Measurements from ENCODE around the gene ZCCHC14.
"Not testable (repeated sequence)": the region's sequence is repeated elsewhere in the genome, so short reads cannot be mapped to it uniquely, and the experiment has no call there.

Gene ZCCHC14

GRCh38 chr16:87484487-87485331, 8.1 kb downstream of the ZCCHC14 start:
- TF ChIP-seq, protein P1, sequence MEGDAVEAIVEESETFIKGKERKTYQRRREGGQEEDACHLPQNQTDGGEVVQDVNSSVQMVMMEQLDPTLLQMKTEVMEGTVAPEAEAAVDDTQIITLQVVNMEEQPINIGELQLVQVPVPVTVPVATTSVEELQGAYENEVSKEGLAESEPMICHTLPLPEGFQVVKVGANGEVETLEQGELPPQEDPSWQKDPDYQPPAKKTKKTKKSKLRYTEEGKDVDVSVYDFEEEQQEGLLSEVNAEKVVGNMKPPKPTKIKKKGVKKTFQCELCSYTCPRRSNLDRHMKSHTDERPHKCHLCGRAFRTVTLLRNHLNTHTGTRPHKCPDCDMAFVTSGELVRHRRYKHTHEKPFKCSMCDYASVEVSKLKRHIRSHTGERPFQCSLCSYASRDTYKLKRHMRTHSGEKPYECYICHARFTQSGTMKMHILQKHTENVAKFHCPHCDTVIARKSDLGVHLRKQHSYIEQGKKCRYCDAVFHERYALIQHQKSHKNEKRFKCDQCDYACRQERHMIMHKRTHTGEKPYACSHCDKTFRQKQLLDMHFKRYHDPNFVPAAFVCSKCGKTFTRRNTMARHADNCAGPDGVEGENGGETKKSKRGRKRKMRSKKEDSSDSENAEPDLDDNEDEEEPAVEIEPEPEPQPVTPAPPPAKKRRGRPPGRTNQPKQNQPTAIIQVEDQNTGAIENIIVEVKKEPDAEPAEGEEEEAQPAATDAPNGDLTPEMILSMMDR (conservative IDR thresholded peaks at IDR 0.05; ENCODE audit: low read depth, low read length), result no peak
- H3K4me3 ChIP-seq (ENCODE audit: low read length), result no peak overlapping the region
- DNase-seq (ENCODE audit: low read depth), result no peak

DNA sequence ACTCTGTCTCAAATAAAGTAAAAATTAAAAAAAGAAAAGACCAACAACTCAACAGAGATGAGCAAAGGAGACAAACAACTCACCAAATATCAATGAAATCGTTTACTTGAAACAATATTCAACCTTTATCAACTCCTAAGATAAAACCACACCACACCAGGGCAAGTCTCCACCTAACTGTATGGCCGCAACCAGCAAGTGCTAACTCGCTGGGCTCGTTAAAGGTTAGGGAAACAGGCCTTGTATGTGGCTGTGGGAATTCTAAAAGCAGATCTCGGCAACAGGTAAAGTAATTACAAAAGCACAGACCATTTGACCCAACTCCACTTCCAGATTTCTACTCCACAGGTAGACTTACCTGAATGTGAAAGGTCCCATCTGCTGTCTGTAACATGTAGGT, 9.3 kb downstream of the ZCCHC14 start:
- TF ChIP-seq, protein P1 (conservative IDR thresholded peaks at IDR 0.05; ENCODE audit: low read depth, low read length), result no peak
- no peak overlapping the region for H3K4me3 ChIP-seq (ENCODE audit: low read length)
- DNase-seq (ENCODE audit: low read depth), result no peak

DNA sequence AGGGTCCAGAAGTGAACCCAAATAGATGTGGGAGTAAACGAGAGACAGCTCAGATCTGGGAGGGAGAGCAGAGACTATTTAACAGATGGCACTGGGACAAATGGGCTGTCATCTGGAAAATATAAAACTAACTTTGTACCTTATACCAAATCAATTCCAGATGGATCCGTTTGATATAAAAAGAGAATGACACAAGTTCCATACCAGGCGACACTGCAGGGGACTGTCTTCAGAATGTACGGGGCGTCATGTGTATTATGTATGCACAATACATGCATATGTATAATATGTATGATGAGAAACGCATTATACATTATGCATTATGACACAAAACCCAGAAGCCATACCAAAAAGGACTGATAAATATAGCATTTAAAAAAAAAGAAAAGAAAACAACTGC, 10.2 kb downstream of the ZCCHC14 start:
- not testable (repeated sequence) for H3K4me3 ChIP-seq (ENCODE audit: low read length); DNase-seq (ENCODE audit: low read depth)

GRCh38 chr16:87482266-87482665, 10.6 kb downstream of the ZCCHC14 start:
- H3K4me3 ChIP-seq (ENCODE audit: low read length), result no peak overlapping the region
- TF ChIP-seq, protein P1 (conservative IDR thresholded peaks at IDR 0.05; ENCODE audit: low read depth, low read length), result no peak
- no peak for DNase-seq (ENCODE audit: low read depth)

DNA sequence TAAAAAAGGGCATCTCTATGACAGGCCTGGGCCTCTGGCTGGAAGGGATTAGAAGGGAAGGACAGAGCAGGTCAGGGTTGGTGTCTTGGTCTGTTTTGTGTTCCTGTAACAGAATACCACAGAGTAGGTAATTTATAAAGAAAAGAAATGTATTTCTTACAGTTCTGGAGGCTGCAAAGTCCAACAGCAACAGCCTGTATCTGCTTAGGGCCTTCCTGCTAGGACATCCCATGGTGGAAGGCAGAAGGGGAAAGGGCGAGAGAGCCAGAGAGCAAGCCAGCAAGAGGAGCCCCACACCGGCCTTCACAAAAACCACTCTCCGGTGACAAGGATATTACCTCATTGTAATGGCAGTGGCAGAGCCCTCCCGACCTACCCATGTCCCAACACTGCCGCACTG, 11.1 kb downstream of the ZCCHC14 start:
- H3K4me3 ChIP-seq (ENCODE audit: low read length); DNase-seq (ENCODE audit: low read depth): not testable (repeated sequence)

DNA sequence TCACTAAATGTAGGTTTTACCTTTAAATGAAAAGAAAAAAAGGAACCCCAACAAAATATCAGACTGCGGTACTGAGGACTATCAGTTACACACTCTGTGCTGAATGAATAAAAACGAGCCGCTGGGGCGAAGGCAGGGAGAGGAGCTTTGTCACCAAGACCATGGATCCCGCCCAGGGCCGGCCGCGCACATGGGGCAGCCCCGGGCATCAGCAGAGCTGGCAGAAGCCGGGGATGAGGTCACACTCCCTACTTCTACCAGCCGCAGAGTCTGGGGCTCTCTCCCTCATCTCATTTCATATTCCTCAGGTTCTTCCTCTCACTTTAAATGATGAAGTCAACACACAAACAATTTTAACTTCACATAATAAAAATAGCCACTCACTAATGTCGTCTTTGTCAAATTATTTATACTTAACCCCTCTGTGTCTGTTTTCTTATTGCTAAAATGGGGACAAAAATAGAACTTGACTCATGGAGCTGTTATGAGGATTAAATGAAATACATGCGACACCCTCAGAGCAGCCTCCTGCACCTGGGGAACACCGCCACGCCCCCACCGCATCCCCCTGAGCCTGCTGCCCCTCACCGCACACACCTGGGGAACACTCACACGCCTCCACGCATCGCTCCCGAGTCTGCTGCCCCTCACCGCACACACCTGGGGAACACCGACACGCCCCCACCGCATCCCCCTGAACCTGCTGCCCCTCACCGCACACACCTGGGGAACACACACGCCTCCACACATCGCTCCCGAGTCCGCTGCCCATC, 15.4 kb downstream of the ZCCHC14 start:
- DNase-seq (ENCODE audit: low read depth); H3K4me3 ChIP-seq (ENCODE audit: low read length): not testable (repeated sequence)

- no peak for DNase-seq (ENCODE audit: low read depth)
- TF ChIP-seq, protein P1 (conservative IDR thresholded peaks at IDR 0.05; ENCODE audit: low read depth, low read length), result no peak
- H3K4me3 ChIP-seq (ENCODE audit: low read length), result no peak overlapping the region
Observed at GRCh38 chr16:87474566-87474996, 18.2 kb downstream of the ZCCHC14 start.

DNA sequence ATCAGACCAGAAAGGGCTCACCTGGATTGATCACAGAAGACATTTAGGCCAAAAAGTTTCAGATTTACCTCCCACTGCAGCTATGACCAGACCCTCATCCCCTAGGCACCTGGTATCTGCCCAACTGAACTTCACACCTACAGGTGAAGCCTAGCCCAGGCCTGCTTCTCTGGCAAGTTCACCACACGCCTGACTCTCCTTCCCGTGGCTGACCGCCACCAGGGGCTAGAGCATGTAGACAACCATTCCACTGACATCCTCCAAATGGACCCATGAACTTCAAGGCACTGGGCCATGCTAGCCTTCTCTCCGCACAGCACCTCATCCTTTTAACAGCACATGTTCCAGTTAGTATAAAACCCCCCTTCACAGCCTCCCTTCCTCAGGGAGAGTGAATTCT, 18.8 kb downstream of the ZCCHC14 start:
- no peak overlapping the region for H3K4me3 ChIP-seq (ENCODE audit: low read length)
- TF ChIP-seq, protein P1 (conservative IDR thresholded peaks at IDR 0.05; ENCODE audit: low read depth, low read length), result no peak
- DNase-seq (ENCODE audit: low read depth), result no peak

All from retinal pigment epithelial cell (primary cell).